Measurements from ENCODE around the gene GMPPA.

GMPPA gene

DNA sequence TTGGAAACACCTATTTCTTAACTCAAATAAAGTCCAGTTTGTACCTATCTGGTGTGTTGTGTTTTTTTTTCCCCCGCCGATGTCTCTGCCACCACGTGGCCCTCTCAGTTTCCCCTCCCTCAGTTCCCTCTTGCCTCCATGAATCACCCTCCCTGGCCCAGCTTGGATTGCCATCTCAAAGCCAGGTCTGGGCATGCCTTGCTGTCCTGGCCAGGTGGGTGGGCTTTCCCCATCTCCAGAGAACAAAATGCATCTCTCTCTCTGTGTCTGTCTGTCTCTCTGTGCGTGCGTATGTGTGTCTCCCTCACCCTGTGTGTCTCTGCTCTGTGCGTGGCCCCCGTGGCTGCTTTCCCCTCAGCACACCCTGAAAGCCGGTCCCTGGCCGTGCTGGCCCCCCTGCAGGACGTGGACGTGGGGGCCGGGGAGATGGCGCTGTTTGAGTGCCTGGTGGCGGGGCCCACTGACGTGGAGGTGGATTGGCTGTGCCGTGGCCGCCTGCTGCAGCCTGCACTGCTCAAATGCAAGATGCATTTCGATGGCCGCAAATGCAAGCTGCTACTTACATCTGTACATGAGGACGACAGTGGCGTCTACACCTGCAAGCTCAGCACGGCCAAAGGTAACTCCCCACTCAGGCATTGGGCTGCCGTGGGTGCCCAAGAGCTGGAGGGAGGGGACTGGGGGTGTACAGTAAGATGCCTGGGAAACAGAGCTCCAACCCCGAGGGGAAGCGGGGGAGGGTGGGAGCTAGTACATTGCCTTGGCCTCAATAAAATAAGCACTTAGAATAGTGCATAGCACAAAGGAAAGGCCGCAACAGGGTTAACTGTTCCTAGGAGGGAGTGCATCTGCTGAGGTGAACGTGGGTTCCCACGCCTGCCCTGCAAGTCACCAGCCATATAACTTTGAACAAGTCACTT is 31.6 kb upstream of the GMPPA start:
- no peak overlapping the region for H3K4me3 ChIP-seq (ENCODE audit: low read length)
- DNase-seq (ENCODE audit: low read depth, low spot score), result no peak

DNA sequence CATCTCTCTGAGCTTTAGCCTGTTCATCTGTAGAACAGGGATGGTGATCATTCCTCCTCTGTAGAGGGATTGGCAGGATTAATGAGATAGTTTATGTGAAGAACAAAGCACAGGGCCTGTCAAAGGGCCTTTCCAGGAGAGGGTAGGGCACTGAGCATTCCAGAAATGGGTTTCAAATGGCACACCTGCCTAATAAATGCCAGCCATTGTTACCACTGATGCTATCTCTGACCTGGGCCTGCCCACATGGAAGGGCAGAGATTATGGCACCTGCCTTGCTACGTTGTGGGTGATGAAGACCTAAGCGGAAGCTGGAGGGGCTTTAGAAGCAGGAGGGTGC is 31.0 kb upstream of the GMPPA start:
- DNase-seq (ENCODE audit: low read depth, low spot score), result no peak
- H3K4me3 ChIP-seq (ENCODE audit: low read length), result no peak overlapping the region

DNA sequence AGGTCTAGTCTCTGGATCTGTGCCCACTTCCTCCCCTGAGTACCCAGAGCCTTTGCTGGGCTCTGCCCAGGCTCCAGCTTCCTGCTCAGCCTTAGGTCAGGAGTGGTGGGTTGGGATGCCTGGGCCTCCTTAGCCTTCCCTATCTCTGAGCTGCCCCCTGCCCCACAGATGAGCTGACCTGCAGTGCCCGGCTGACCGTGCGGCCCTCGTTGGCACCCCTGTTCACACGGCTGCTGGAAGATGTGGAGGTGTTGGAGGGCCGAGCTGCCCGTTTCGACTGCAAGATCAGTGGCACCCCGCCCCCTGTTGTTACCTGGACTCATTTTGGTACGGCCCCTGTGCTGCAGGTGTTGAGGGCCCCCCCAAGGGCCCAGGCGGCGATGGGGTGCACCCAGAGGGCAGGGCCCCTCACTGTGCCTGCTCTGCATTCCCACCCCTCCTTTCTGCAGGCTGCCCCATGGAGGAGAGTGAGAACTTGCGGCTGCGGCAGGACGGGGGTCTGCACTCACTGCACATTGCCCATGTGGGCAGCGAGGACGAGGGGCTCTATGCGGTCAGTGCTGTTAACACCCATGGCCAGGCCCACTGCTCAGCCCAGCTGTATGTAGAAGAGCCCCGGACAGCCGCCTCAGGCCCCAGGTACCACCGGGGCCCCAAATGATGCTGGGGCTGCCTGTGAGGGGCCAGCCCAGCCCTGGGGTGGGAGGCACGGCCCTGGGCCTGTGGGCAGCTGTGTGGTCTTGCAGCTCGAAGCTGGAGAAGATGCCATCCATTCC is 30.1 kb upstream of the GMPPA start:
- no peak for DNase-seq (ENCODE audit: low read depth, low spot score)
- H3K4me3 ChIP-seq (ENCODE audit: low read length), result no peak overlapping the region

DNA sequence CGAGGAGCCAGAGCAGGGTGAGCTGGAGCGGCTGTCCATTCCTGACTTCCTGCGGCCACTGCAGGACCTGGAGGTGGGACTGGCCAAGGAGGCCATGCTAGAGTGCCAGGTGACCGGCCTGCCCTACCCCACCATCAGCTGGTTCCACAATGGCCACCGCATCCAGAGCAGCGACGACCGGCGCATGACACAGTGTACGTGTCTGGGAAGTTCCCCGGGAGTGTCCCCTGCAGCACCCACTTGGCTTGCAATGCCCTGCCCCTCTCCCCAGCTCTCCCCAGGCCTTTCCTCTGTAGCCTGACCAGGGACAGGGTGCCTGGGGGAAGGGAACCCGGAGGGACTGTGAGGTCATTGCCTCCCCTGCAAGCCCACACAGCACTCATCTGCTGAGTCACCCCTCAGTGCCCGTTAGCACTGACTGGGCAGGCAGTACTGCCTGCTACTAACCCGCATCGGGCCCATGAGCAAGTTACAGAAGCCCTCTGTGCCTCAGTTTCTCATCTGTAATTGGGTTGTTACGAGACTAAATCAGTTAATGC is 29.4 kb upstream of the GMPPA start:
- DNase-seq (ENCODE audit: low read depth, low spot score), result no peak
- H3K4me3 ChIP-seq (ENCODE audit: low read length), result no peak overlapping the region

DNA sequence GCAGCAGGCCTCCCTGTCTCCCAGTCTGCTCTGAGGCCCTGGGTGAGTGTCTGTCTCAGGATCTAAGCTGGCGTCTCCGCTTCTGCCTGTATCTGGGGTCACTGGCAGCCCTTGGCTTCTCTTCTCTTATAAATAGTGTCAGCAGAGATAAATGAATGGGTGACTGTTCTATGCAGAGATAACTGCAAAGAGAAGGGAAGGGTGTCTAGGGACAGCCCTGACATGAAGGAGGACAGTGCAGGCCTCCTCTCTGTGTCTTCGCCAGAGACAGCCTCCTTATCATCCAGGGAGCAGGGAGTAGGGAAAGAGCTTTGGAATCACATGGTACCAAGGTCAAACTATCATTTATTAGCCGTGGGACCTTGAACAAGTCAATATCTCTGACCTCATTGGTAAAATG is 28.3 kb upstream of the GMPPA start:
- no peak for DNase-seq (ENCODE audit: low read depth, low spot score)
- H3K4me3 ChIP-seq (ENCODE audit: low read length), result no peak overlapping the region

DNA sequence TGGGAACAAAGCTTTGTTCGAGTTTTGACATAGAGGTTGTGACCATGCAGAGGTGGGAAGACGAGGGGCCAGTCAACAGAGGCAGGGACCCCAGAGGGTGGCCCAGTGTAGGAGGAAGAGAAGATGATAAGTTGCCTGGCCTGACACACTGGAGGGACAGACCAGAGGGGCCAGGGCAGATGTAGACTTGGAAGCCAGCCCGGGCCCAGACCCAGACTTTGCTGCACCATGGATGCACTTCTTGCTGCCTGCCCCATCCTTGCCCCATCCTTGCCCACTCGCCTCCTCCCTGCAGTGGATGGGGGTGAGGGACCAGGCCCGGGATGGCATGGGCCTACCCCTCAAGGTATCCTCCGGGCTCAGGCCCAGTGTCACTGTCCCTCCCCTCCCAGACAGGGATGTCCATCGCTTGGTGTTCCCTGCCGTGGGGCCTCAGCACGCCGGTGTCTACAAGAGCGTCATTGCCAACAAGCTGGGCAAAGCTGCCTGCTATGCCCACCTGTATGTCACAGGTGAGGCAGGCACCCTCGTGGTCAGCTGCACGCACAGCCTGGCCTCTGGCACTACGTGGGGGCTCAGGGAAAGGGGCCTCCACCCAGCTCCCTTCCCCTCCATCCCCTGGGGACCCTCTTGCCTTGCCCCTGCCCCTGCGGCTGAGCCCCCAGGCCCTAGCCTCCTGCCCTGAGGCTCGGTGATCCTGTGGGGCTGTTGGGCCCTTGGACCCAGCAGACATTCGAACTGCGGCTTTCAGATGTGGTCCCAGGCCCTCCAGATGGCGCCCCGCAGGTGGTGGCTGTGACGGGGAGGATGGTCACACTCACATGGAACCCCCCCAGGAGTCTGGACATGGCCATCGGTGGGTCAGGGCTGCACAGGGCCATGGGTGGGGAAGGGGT is 27.0 kb upstream of the GMPPA start:
- no peak for DNase-seq (ENCODE audit: low read depth, low spot score)
- H3K4me3 ChIP-seq (ENCODE audit: low read length), result no peak overlapping the region

DNA sequence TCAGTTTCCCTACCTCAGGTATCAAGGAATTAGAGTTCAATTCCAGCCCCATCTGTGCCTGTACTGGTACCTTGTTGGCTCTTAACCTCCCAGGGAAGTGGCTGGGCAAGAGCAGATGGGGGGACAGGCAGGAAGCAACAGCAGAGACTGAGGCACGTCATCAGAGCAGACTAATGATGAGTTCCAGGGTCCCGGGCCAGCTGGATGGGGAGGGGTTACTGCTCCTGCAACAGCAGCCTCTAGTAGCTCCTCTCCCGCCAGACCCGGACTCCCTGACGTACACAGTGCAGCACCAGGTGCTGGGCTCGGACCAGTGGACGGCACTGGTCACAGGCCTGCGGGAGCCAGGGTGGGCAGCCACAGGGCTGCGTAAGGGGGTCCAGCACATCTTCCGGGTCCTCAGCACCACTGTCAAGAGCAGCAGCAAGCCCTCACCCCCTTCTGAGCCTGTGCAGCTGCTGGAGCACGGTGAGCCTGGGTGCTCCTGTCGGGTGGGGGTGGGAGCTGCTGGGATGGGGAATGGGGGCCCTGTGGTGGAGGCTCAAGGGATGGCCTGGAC is 26.0 kb upstream of the GMPPA start:
- no peak for DNase-seq (ENCODE audit: low read depth, low spot score)

DNA sequence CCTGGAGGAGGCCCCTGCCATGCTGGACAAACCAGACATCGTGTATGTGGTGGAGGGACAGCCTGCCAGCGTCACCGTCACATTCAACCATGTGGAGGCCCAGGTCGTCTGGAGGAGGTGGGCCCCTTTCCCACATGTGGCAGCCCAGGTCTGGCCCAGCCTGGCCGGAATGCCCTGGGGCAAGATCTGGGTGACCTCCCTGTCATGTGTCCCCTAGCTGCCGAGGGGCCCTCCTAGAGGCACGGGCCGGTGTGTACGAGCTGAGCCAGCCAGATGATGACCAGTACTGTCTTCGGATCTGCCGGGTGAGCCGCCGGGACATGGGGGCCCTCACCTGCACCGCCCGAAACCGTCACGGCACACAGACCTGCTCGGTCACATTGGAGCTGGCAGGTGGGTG is 25.2 kb upstream of the GMPPA start:
- H3K4me3 ChIP-seq (ENCODE audit: low read length), result no peak overlapping the region
- DNase-seq (ENCODE audit: low read depth, low spot score), result no peak

More for the DNA sequence above, 26.0 kb upstream of the GMPPA start:
- no peak overlapping the region for H3K4me3 ChIP-seq (ENCODE audit: low read length)

DNA sequence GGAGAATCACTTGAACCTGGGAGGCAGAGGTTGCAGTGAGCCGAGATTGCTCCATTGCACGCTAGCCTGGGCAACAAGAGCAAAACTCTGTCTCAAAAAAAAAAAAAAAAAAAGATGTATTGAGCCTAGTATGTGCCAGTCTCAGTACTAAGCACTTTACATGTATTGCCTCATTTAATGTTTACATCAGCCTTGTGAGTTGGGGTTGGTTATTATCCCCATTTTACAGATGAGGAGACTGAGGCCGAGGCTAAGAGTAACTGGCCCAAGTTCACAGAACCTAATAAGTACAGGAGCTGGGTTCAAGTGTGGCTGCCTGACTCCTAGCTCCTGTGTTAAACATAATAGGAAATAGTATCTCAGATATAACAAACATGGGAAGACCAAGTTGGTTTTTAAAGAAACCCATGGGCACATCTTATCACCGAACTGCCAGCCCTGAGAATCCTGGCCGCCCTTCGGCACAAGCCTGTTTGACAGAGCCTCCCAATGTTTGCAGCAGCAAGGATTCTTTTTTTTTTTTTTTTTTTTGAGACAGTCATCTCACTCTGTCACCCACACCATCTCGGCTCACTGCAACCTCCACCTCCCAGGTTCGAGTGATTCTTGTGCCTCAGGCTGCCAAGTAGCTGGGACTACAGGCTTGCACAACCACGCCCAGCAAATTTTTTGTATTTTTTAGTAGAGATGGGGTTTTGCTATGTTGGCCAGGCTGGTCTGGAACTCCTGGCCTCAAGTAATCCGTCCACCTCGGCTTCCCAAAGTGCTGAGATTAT is 24.2 kb upstream of the GMPPA start:
- DNase-seq (ENCODE audit: low read depth, low spot score), result no peak

DNA sequence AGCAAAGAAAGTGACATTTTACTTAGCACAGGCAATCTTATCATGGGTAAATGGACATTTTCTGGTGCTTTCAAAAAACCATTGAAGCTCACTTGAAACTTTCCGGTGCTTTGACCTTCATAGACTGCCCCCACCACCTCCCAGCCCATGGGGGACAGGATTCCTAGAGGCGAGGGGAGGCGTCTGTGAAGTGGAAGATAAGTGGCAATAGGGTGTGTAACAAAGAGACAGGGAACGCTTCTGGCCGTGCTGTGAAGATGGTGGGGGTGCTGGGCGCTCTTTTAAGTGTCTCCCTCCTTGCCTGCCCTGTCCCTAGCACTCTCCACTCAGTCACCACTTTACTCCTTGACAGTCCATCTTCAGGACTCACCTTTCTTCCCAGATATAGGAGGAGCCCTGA is 23.4 kb upstream of the GMPPA start:
- no peak overlapping the region for H3K4me3 ChIP-seq (ENCODE audit: low read length)
- DNase-seq (ENCODE audit: low read depth, low spot score), result no peak

More for the DNA sequence above, 24.2 kb upstream of the GMPPA start:
- H3K4me3 ChIP-seq (ENCODE audit: low read length), result no peak overlapping the region

DNA sequence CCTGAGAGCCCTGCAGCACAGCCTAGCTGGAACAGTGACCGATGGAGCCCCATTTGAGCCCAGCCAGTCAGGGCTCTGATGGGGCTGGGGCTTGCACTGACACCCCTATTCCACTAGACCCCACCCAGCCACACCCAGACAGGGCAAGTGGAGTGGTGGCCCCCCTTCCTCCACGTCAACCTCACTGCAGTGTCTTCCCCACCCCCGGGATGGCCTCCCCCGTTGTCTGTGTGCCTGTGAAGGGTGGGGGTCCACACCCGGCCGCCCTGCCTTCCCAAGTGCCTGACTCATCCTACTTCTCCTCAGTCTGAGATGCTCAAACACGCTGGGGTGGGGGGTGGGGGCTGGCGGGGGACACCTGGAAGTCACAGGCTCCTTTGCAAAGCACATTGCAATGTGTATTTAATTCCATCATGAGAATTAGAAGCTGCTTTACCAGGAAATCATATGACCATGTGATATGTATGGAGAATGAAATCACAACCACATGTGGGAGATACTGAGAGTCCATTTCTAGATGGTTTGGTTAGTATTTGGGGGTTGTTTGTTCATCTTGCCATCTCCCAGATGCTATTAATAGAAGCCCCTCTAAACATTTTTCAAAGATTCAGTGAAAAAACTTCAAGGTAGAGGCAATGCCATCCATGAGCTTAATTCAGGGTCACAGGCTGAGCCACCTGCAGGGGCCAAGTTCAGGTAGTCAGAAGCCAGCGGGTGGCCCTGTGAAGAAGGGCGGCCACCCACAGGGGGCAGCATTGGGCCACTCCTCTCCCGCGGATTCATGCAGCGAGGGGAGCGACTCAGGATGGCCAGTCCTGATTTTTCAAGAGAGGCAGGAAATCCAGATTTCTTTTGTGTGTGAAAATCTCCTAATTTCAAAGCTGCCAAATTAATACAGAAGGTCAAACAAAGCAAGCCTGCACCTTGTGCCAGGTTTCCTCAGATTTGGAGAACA is 22.7 kb upstream of the GMPPA start:
- H3K4me3 ChIP-seq (ENCODE audit: low read length), result no peak overlapping the region
- no peak for DNase-seq (ENCODE audit: low read depth, low spot score)

DNA sequence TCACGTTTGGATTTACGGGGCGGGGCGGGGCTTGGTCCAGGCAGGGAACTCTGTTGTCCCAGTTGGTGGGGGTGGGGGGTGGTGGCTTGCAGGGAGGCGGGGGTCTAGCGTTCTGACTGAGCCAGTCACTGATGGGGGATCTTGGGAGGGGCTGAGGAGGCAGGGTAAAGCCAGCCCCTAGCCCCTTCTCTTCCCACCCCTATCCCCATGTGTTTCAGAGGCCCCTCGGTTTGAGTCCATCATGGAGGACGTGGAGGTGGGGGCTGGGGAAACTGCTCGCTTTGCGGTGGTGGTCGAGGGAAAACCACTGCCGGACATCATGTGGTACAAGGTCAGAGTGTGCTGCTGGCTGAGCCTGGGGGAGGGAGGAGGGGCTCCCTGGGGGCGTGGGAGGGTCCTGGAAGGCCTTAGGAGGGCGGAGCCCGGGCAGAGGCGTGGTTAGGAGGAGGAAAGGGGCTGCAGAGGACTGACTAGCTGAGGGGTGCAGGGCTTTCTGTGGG is 22.0 kb upstream of the GMPPA start:
- DNase-seq (ENCODE audit: low read depth, low spot score), result no peak
- H3K4me3 ChIP-seq (ENCODE audit: low read length), result no peak overlapping the region

DNA sequence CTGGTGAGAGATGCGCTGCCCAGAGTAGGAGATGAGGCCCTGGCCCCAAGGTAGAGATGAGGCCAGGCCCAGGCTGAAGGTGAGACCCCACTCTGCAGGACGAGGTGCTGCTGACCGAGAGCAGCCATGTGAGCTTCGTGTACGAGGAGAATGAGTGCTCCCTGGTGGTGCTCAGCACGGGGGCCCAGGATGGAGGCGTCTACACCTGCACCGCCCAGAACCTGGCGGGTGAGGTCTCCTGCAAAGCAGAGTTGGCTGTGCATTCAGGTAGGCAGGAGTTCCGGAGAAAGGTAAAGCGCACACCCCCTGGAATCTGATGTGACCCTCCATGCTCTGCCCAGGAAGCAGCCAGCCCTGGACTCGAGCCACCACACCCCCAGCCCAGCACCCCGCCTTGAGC is 21.5 kb upstream of the GMPPA start:
- DNase-seq (ENCODE audit: low read depth, low spot score), result no peak
- no peak overlapping the region for H3K4me3 ChIP-seq (ENCODE audit: low read length)

DNA sequence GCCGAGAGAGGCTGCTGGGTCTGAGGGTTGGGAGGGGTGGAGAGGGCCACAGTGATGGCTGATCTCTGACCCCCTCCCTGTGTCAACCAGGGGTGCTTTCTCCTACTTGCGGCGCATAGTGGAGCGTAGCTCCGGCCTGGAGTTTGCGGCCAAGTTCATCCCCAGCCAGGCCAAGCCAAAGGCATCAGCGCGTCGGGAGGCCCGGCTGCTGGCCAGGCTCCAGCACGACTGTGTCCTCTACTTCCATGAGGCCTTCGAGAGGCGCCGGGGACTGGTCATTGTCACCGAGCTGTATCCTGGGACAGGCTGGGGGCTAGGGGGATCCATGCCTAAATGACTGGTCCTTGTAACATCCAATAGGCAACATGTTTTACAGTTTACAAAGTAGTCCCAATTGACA is 20.9 kb upstream of the GMPPA start:
- no peak overlapping the region for H3K4me3 ChIP-seq (ENCODE audit: low read length)
- no peak for DNase-seq (ENCODE audit: low read depth, low spot score)

DNA sequence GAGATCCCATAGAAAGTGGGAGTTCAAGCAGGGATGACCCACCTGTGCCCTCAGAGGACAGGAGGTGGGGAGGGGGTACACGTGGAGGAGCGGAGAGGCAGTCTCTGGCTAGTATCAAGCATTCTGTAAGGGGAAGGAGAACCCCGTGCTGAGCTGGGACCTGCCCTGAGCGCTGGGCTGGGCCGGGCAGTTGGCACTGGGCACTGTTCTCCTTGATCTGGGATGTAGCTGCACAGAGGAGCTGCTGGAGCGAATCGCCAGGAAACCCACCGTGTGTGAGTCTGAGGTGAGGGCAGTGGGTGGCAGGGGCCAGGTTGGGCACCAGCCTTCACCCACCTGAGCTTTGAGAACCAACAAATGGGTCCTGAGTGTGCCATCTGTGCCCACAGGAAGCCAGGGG is 19.8 kb upstream of the GMPPA start:
- no peak overlapping the region for H3K4me3 ChIP-seq (ENCODE audit: low read length)
- DNase-seq (ENCODE audit: low read depth, low spot score), result no peak

DNA sequence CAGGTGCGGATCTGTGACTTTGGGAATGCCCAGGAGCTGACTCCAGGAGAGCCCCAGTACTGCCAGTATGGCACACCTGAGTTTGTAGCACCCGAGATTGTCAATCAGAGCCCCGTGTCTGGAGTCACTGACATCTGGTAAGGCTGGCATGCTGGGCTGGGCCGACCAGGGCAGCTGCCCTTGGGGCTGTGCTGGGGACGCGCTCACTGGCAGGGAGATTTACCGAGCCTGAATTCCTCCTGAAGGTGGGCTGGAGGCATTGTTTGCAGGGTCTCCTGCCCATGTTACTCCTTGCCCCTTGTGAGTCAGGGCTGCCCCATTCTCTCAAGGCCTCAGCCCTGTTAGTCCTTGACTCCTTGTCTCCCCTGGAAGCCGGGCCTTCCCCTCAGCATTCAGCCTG is 18.7 kb upstream of the GMPPA start:
- no peak overlapping the region for H3K4me3 ChIP-seq (ENCODE audit: low read length)
- DNase-seq (ENCODE audit: low read depth, low spot score), result no peak

Data from Jurkat, Clone E6-1 (cell line).